NCI-H2227 (cell line): ENCODE results near the gene ZCCHC4.
A peak's percentile ranks its signal among the peaks of the same experiment; 100 is the strongest.
"Not testable (repeated sequence)": the region's sequence is repeated elsewhere in the genome, so short reads cannot be mapped to it uniquely, and the experiment has no call there.

Experiments
- DNase-seq: peaks from one replicate; lab custom pipeline; 2025; ENCODE audit not compliant: unreplicated experiment; lab: John Stamatoyannopoulos, UW

The ZCCHC4 gene

GRCh38 chr4:25320773-25321172, 8.2 kb downstream of the ZCCHC4 start:
- no peak for DNase-seq

GRCh38 chr4:25321703-25322102, 9.1 kb downstream of the ZCCHC4 start:
- DNase-seq: no peak

- DNase-seq: not testable (repeated sequence)
These were observed 15.9 kb downstream of the ZCCHC4 start for GRCh38 chr4:25328463-25328862.

GRCh38 chr4:25330335-25330734, 17.8 kb downstream of the ZCCHC4 start:
- no peak for DNase-seq

DNA sequence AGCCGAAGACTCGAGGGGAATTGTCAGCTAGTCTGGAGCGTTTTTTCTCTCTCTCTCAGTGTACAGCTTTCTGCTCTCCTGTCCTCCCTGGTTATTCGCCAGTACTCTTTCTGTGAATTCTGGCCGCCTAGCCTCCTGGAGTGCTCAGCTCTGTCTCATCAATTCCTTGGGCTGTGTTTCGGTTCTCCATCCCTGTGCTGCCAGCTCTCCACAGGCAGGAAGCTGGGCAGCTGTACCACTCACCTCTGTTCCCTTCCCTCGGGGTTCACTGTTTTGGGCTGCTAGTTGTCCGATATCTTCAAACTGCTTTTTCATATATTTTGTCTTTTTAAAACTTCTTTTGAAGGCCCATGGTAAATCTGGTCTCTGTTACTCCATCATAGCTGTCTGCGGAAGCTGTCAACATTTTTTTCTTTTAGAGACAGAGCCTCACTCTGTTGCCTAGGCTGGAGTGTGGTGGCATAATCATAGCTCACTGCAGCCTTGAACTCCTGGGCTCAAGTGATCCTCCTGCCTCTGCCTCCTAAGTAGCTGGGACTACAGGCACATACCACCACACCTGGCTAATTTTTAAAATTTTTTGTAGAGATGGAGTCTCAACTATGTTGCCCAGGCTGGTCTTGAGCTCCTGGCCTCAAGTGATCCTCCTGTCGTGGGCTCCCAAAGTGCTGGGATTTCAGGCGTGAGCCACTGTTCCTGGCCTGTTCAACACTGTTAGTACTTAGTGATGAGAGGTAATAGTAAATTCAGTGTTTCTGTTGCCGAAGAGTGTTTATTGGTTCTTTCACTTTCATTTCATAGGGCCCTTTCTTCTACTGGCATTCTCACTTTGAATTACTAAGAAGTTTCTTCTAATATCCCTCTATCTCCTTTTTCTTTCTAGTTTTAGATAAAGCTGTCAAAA, 18.6 kb downstream of the ZCCHC4 start:
- DNase-seq: no peak

DNA sequence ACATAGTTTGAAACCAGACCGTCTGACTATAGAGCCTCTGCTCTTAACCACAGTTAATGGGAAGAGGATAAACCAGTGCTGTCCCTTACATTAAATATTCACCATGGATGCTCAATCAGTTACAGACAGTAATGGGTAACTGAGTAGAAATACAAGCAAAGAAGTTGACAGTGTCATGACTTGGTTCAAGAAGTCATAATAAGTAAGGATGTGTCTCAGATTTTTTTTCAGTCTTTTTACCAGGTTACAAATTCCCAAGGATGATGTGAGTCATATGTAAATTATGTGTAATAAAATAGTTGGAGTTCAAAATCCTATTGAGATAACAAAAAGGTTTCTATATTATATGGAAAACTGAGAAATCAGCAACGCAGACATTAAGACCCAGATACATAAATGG, 31.1 kb downstream of the ZCCHC4 start:
- DNase-seq: no peak

DNA sequence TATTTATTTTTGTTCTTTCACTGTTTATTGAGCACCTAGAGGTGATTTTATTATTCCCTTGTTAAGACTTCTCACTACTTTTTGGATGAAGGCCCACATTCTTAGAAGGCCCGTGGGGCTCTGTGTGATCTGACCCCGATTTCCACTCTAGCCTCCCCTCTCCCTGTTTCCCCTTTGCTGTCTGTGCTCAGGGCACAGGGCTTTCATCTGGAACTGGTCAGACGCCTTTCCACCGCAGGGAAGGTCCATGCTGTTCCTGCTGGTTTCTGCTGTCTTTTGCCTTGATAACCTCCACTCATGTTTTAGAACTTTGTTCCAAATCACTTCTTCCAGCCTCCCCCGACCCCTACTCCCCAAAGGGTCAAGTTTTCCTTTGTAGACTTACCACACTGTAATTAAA, 33.2 kb downstream of the ZCCHC4 start:
- DNase-seq: no peak

DNA sequence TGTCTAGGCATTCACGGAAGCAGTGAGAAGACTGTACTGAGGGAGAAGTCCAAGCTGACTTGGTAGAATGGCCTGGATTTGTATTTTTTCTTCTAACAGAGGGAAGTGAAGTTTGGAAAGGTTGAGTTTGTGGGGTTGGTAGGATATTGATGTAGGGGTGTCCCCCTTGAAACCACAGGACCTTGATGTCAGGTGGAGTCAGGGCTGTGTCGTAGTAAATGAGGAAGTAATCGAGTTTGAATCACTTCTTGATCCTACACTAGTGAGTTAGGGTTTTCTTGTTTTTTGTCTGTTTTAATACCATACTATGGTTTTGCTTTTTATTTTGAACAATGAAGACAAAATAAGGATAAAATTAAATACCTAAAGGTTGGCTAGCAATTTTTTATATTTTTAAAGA, 34.3 kb downstream of the ZCCHC4 start:
- no peak for DNase-seq

DNA sequence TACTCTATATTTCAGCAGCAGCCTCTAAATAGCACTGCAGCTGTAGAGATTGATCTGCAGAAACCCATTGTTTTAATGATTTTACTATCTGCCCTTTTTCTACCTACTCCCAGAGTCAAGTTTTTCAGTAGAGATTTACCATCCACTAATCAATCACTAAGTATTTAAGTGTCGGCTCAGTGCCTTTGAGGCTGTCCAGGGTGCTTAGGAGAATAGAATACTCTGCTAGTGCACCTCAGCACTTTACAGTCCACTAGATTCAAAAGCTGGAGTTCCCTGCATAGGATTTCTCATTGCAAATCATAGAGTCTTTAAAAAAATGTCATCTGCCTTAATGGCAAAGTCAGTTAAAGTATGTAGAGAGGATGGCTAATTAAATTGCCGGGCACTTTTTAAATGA, 34.9 kb downstream of the ZCCHC4 start:
- DNase-seq: no peak

DNA sequence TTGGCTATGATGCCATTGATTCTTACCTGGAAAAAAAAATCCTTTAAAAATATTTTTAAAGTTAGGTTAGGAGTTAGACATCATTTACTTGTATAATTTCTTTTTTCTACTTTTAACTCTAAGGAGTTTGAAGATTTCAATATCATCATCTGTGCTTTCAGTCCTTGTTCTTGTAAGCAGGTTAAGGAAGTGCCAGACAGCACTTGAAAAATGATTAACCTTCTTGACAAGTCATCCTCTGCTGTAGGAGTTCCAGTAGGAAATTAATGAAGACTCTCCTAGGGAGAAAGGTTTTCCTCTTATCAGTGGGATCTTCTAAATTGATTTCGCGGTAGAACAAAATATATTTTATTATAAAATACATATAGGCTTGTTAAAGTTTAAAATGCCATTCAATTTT, 35.4 kb downstream of the ZCCHC4 start:
- DNase-seq: no peak

GRCh38 chr4:25350561-25350960, 38.0 kb downstream of the ZCCHC4 start:
- no peak for DNase-seq

DNA sequence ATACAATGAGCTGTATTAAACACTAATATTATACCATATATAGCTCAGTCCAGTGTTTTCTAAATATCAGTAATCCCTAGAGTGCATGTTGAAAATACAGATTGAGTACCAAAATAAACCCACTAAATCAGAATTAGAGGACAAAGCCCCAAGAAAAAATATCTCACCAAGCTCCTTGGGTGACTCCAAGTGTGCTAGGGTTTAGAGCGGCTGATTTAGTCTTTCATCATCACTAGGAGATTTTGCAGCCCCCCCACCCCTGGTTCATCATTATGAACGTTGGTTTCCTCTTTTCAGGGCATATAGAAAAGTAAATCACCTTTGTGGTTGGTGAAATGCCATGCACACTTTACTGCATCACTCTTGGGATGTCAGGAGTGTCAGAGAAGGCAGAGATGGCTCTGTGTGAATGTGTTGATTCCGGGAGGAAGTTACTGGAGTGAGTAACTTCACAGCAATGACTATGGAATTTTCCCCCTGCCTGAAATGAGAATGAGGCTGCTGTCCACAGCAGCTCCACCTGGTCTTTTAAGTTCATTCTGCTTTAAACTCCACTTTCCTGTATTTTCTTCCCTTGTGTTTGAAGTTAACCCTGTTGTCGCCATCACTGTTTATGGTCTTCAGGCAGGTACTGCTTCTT, 39.3 kb downstream of the ZCCHC4 start:
- DNase-seq: no peak

GRCh38 chr4:25356068-25356467, 43.5 kb downstream of the ZCCHC4 start:
- no peak for DNase-seq

DNA sequence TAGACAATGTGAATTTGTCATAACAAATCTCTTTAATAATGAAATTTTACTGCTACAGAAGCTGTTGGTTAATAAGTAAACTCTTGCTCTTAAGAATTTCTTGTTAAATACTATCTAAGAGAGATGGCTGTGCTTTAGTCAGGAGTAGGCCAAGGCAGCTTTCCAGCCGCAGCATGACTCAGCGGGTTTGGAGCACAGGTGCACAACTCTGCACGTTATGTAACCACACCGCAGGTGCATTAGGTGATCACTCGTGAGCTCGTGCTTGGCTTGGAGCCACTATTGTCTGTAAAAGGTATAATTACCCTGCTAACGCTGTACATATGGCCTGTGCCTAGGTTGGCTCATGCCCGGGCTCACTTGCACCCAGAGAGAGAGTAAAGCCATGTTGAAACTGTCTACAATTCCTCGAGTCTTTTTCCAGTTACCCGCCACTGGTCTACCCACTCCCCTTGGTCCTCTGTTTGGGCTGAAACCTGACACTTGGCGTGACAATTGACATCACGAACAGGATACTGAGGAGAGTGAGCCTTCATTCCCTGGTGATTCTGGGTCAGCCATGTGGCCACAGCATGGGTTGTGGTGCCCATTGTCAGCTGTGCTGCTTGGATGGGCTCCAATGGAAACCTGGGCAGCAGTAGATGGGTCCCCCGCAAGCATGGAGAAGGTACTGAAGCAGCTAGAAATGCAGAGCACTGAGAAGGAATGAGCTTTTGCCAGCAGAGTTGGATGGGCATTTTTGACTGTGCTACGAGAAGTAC, 46.1 kb downstream of the ZCCHC4 start:
- no peak for DNase-seq

GRCh38 chr4:25361253-25361652, 48.7 kb downstream of the ZCCHC4 start:
- DNase-seq: no peak

GRCh38 chr4:25367004-25367621, 54.5 kb downstream of the ZCCHC4 start:
- DNase-seq: peak; percentile 28

GRCh38 chr4:25367877-25368276, 55.3 kb downstream of the ZCCHC4 start:
- no peak for DNase-seq

DNA sequence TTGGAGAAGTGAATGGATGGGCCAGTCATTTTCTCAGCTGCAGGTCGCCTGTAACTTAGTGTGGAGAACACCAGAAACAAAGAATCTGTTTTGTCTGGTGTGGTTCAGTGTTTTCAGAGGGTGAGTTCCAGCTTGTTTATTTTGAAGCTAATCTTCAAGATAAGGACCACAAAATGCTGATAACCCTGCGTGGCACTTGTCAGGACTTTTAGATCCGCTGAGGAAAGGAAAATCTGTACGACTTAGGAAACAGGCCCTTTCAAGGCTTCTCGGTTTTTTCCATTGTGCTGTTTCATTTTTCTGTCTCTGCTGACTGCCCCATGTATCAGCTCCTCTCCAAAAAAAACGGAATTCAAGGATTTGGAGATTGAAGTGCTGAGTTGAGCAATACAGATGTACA, 55.7 kb downstream of the ZCCHC4 start:
- DNase-seq: no peak

DNA sequence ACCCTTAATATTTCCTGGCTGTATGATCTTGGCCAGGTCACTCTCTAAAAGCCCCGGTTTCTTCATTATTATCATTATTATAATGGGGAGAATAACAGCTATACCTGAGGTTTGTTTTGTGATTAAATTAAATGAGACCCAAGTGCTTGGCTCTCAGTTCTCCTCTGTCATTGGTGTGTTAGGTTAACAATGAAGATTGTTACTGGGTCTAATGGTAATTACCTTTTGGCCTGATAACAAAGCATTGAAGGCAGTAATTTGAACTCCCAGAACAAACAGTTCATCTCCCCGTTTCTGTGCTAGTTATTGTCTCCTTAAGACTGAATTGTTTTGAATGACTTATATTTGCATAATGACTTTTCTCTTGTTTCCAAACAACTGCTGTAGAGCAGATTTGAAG, 57.7 kb downstream of the ZCCHC4 start:
- no peak for DNase-seq

- DNase-seq: not testable (repeated sequence)
These were observed 60.0 kb downstream of the ZCCHC4 start for GRCh38 chr4:25372549-25372948.
